Right lobe of liver (tissue), 4 donors: Measurements from ENCODE around the gene HCN2.

Experiments used
- POLR2A ChIP-seq: fragments of 450-650 bp; IDR thresholded peaks from one replicate; pipeline ENCODE4 v1.6.1; 2017; ENCODE audit warnings: antibody characterized with exemption, mild to moderate bottlenecking
- TF ChIP-seq, protein P1 (sequence below), 4 donors: fragments of 200-600 bp in 3 of 4; fragments of 450-650 bp in 1 of 4; IDR thresholded peaks; one replicate each; pipeline versions ENCODE4 v1.5.1 to v1.8.0; 2016 to 2022; ENCODE audit warnings: antibody characterized with exemption in 4 of 4, mild to moderate bottlenecking in 2 of 4
- donor health status: DM: no; HTN: no; CAD: no.
- donor health status: DM: no; HTN: no; CAD: no.
- donor health status: DM: no; HTN: yes; CAD: no.

DNA sequence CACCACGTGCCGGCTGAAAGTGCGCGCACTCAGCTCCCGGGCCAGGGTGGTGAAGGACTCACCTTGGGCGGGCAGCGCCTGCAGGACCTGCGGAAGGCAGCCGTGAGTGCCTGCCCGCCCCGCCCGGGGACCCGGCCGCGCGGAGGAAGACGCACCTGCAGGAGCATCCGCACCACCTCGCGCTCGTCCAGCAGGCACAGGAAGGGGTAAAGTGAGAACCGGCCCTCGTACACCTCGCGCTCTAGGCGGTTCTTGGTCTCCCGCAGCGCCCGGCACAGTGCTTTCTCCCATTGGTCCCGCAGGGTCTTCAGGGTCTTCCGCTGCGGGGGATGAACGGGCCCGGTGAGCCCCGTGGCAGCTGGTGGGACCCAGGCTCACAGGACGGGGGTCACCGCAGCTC, 33.0 kb downstream of the HCN2 start:
- TF ChIP-seq POLR2A: no peak
- TF ChIP-seq, protein P1, sequence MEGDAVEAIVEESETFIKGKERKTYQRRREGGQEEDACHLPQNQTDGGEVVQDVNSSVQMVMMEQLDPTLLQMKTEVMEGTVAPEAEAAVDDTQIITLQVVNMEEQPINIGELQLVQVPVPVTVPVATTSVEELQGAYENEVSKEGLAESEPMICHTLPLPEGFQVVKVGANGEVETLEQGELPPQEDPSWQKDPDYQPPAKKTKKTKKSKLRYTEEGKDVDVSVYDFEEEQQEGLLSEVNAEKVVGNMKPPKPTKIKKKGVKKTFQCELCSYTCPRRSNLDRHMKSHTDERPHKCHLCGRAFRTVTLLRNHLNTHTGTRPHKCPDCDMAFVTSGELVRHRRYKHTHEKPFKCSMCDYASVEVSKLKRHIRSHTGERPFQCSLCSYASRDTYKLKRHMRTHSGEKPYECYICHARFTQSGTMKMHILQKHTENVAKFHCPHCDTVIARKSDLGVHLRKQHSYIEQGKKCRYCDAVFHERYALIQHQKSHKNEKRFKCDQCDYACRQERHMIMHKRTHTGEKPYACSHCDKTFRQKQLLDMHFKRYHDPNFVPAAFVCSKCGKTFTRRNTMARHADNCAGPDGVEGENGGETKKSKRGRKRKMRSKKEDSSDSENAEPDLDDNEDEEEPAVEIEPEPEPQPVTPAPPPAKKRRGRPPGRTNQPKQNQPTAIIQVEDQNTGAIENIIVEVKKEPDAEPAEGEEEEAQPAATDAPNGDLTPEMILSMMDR (IDR thresholded peaks at IDR 0.05): no peak
